GM18519 (cell line): ENCODE measurements around the gene ASH1L.
"Not testable (repeated sequence)": the region's sequence is repeated elsewhere in the genome, so short reads cannot be mapped to it uniquely, and the experiment has no call there.

Source experiments
- ATAC-seq: cut with Tn5 transposase; IDR thresholded peaks from one replicate; pipeline ENCODE4 v1.9.1; 2021; ENCODE audit warnings: mild to moderate bottlenecking, moderate library complexity; ENCODE audit not compliant: unreplicated experiment, low FRiP score

ASH1L gene

GRCh38 chr1:155352631-155353030 is 210.0 kb downstream of the ASH1L start:
- ATAC-seq: no peak

GRCh38 chr1:155342842-155343241 is 219.8 kb downstream of the ASH1L start:
- no peak for ATAC-seq

GRCh38 chr1:155339515-155340097 is 223.0 kb downstream of the ASH1L start:
- no peak for ATAC-seq

- ATAC-seq: no peak
These were observed 227.6 kb downstream of the ASH1L start for GRCh38 chr1:155334962-155335361.

GRCh38 chr1:155329980-155330598 is 232.5 kb downstream of the ASH1L start:
- ATAC-seq: no peak

- ATAC-seq: not testable (repeated sequence)
These were observed 233.7 kb downstream of the ASH1L start for GRCh38 chr1:155328856-155329255.

- no peak for ATAC-seq
These were observed 234.6 kb downstream of the ASH1L start for GRCh38 chr1:155327981-155328380.

GRCh38 chr1:155326631-155327037 is 236.0 kb downstream of the ASH1L start:
- no peak for ATAC-seq

- ATAC-seq: no peak
These were observed 236.5 kb downstream of the ASH1L start for GRCh38 chr1:155326020-155326526.

GRCh38 chr1:155325603-155325893 is 237.1 kb downstream of the ASH1L start:
- ATAC-seq: no peak

- ATAC-seq: no peak
These were observed 237.6 kb downstream of the ASH1L start for GRCh38 chr1:155324717-155325602.

GRCh38 chr1:155324037-155324716 is 238.4 kb downstream of the ASH1L start:
- ATAC-seq: peak; percentile 40

- peak; percentile 13 for ATAC-seq
These were observed 238.9 kb downstream of the ASH1L start for GRCh38 chr1:155323729-155324036.

GRCh38 chr1:155322953-155323728 is 239.5 kb downstream of the ASH1L start:
- ATAC-seq: peak; percentile 22

GRCh38 chr1:155322571-155322952 is 240.0 kb downstream of the ASH1L start:
- ATAC-seq: no peak

GRCh38 chr1:155321639-155322503 is 240.7 kb downstream of the ASH1L start:
- ATAC-seq: no peak

- ATAC-seq: no peak
These were observed 241.7 kb downstream of the ASH1L start, which contains the start of gene RUSC1 for GRCh38 chr1:155320661-155321617. Gene RUSC1, plus strand, starts transcription at chr1:155320894. Its CDS starts 880 bp downstream, at chr1:155321774.

- no peak for ATAC-seq
These were observed 242.4 kb downstream of the ASH1L start for GRCh38 chr1:155320252-155320651.
